ENCODE data around the gene F5. TPM values are rescaled to one million over a fixed set of nuclear protein-coding genes. Genes with fewer than 3 reads are reported as not detected.

Gene F5
- total and polyA plus RNA-seq, 2 experiments from 2014 or later = 0.16 TPM; not detected in 1

GRCh38 chr1:169588112-169588511 is 1.8 kb upstream of the F5 start (continued):
- TF ChIP-seq REST (IDR thresholded peaks at IDR 0.05; ENCODE audit: unreplicated experiment) (no peak), STAT1 (IDR thresholded peaks at IDR 0.05; ENCODE audit: unreplicated experiment) (no peak)

- H3K27ac ChIP-seq (ENCODE audit: low read depth) = no peak overlapping the region
- no peak for DNase-seq (ENCODE audit: low spot score)
- peak overlapping the region; percentile 31; the same call in 1 of the 2 replicates for H3K4me3 ChIP-seq
- peak overlapping the region; percentile 73; the same call in 1 of the 2 replicates for H3K4me2 ChIP-seq
- no peaks in the 10 kb centered on the region for H3K36me3 Mint-ChIP-seq (ENCODE audit: low read depth)
- H3K4me1 Mint-ChIP-seq = peaks cover 5% of the 10 kb centered on the region; the same call in 1 of the 3 replicates
- no peaks in the 10 kb centered on the region for H3K79me2 ChIP-seq (replicated peaks; ENCODE audit: insufficient read depth)
- no peak overlapping the region for H3K27ac Mint-ChIP-seq
- no peaks in the 10 kb centered on the region for H3K36me3 ChIP-seq (ENCODE audit: insufficient read depth)
- no peaks in the 10 kb centered on the region for H4K20me1 ChIP-seq (replicated peaks; ENCODE audit: insufficient read depth)
- H3K4me3 Mint-ChIP-seq = peak overlapping the region; percentile 53; the same call in 1 of the 3 replicates
- TF ChIP-seq ETS1 (IDR thresholded peaks at IDR 0.05) (no peak), EZH2phosphoT487 (IDR thresholded peaks at IDR 0.05; ENCODE audit: unreplicated experiment) (no peak), CREB1 (CRISPR knock-in tag; IDR thresholded peaks at IDR 0.05; ENCODE audit: low read depth) (no peak), ZNF114 (CRISPR knock-in tag; IDR thresholded peaks at IDR 0.05) (no peak), EZH2 (IDR thresholded peaks at IDR 0.05; ENCODE audit: low read depth, unreplicated experiment) (no peak), ZNF462 (CRISPR knock-in tag; IDR thresholded peaks at IDR 0.05) (no peak), ZNF331 (CRISPR knock-in tag; IDR thresholded peaks at IDR 0.05; ENCODE audit: low read depth) (no peak), POLR2AphosphoS5 (IDR thresholded peaks at IDR 0.05; ENCODE audit: low read depth) (no peak), JUNB (IDR thresholded peaks at IDR 0.05; ENCODE audit: unreplicated experiment) (no peak), REST (IDR thresholded peaks at IDR 0.05; ENCODE audit: unreplicated experiment) (no peak)
- H3K27me3 ChIP-seq (ENCODE audit: insufficient read depth) = no peaks in the 10 kb centered on the region
- peaks cover 4% of the 10 kb centered on the region; the same call in 1 of the 2 replicates for H3K4me1 ChIP-seq (ENCODE audit: insufficient read depth)
- ATAC-seq = no peak; the same call in 2 of the 3 replicates
- no peaks in the 10 kb centered on the region for H3K27me3 Mint-ChIP-seq (ENCODE audit: insufficient read depth, low read depth, poor library complexity)
- H3K9me3 Mint-ChIP-seq = no peaks in the 10 kb centered on the region
- no peaks in the 10 kb centered on the region for H3K9me2 ChIP-seq (ENCODE audit: insufficient read depth)
- peak overlapping the region; percentile 93 for H2AFZ ChIP-seq
- H3F3A ChIP-seq (replicated peaks; ENCODE audit: low read depth) = no peaks in the 10 kb centered on the region; the same call in 1 of the 2 replicates
These were observed 250 bp downstream of the F5 start for GRCh38 chr1:169586067-169586394.
